Fibroblast of skin of left quadriceps (primary cell): ENCODE data around the gene VAMP8.
"Not testable (repeated sequence)": the region's sequence is repeated elsewhere in the genome, so short reads cannot be mapped to it uniquely, and the experiment has no call there.

Source experiments
- DNase-seq, 2 experiments: peaks; one replicate each; pipeline ENCODE4 v3.0.0-alpha.2; 2013; ENCODE audit warnings: low read depth in 2 of 2

VAMP8 gene

GRCh38 chr2:85598594-85599340, 21.4 kb downstream of the VAMP8 start:
- no peak for DNase-seq

GRCh38 chr2:85599468-85600234, 22.3 kb downstream of the VAMP8 start:
- no peak for DNase-seq

GRCh38 chr2:85600235-85600575, 22.8 kb downstream of the VAMP8 start:
- no peak for DNase-seq

- DNase-seq: no peak
Observed at GRCh38 chr2:85600951-85601770, 23.8 kb downstream of the VAMP8 start.

- no peak for DNase-seq
Observed at GRCh38 chr2:85601771-85602475, 24.5 kb downstream of the VAMP8 start.

- peak; percentile 73 to 76 for DNase-seq
Observed at GRCh38 chr2:85602476-85603234, 25.3 kb downstream of the VAMP8 start, which contains the start of gene TMEM150A. TMEM150A (minus strand) TSS chr2:85602698; CDS start chr2:85601948, 750 bp downstream.

- not testable (repeated sequence) for DNase-seq
Observed at GRCh38 chr2:85604133-85604444, 26.7 kb downstream of the VAMP8 start.

- no peak for DNase-seq
Observed at GRCh38 chr2:85604568-85605339, 27.4 kb downstream of the VAMP8 start.

- DNase-seq: peak; percentile 64 to 65
Observed at GRCh38 chr2:85605406-85606115, 28.2 kb downstream of the VAMP8 start.

GRCh38 chr2:85606116-85606455, 28.7 kb downstream of the VAMP8 start:
- DNase-seq: no peak

GRCh38 chr2:85607268-85608215, 30.2 kb downstream of the VAMP8 start:
- DNase-seq: no peak

- no peak for DNase-seq
Observed at GRCh38 chr2:85611217-85611704, 33.9 kb downstream of the VAMP8 start.

- peak; percentile 59 to 63 for DNase-seq
Observed at GRCh38 chr2:85611705-85612587, 34.6 kb downstream of the VAMP8 start, which contains the start of gene C2orf68. C2orf68 (minus strand) TSS chr2:85612066; CDS start chr2:85611984, 82 bp downstream.

GRCh38 chr2:85613717-85614515, 36.5 kb downstream of the VAMP8 start:
- no peak for DNase-seq

GRCh38 chr2:85614757-85615156, 37.4 kb downstream of the VAMP8 start:
- not testable (repeated sequence) for DNase-seq

GRCh38 chr2:85615413-85615728, 38.0 kb downstream of the VAMP8 start:
- DNase-seq: no peak

GRCh38 chr2:85617723-85618122, 40.3 kb downstream of the VAMP8 start:
- not testable (repeated sequence) for DNase-seq
